Stomach smooth muscle (tissue), 2 donors: ENCODE measurements around the gene GNAO1.

Source experiments
- H3K27ac ChIP-seq: one replicate; pipeline ENCODE4 v1.7.0; 2013; ENCODE audit warnings: mild to moderate bottlenecking, low read length, inconsistent platforms
- H3K27me3 ChIP-seq, 2 donors: one replicate each; pipeline ENCODE4 v1.7.0; 2013; ENCODE audit warnings: low read length in 2 of 2; ENCODE audit not compliant: insufficient read depth in 2 of 2, control insufficient read depth in 1 of 2
- H3K36me3 ChIP-seq, 2 donors: one replicate each; pipeline ENCODE4 v1.7.0; 2013; ENCODE audit warnings: low read length in 2 of 2; ENCODE audit not compliant: control insufficient read depth in 2 of 2, insufficient read depth in 2 of 2
- H3K4me1 ChIP-seq: one replicate; pipeline ENCODE4 v1.7.0; 2013; ENCODE audit warnings: low read length; ENCODE audit not compliant: control insufficient read depth, insufficient read depth
- H3K4me3 ChIP-seq, 2 donors: one replicate each; pipeline ENCODE4 v1.7.0; 2013; ENCODE audit warnings: low read length in 2 of 2
- H3K9ac ChIP-seq, 2 donors: one replicate each; pipeline ENCODE4 v1.7.0; 2013; ENCODE audit warnings: low read length in 2 of 2, mild to moderate bottlenecking in 1 of 2
- H3K9me3 ChIP-seq, 2 donors: one replicate each; pipeline ENCODE4 v1.7.0; 2013; ENCODE audit warnings: low read length in 2 of 2; ENCODE audit not compliant: control insufficient read depth in 2 of 2
- donor health status: healthy.
- donor health status: Pancreatic carcinoma.

The GNAO1 gene

GRCh38 chr16:56238188-56238587, 46.9 kb downstream of the GNAO1 start:
- H3K36me3 ChIP-seq = peaks cover 0 to 3% of the 10 kb centered on the region in 2 donors
- no peaks in the 10 kb centered on the region for H3K9me3 ChIP-seq
- H3K4me3 ChIP-seq = no peak overlapping the region
- H3K9ac ChIP-seq = no peak overlapping the region
- peaks cover 34% of the 10 kb centered on the region for H3K4me1 ChIP-seq
- H3K27ac ChIP-seq = no peak overlapping the region
- no peaks in the 10 kb centered on the region for H3K27me3 ChIP-seq

- no peaks in the 10 kb centered on the region for H3K27me3 ChIP-seq
- no peak overlapping the region for H3K4me3 ChIP-seq
- H3K4me1 ChIP-seq = peaks cover 39% of the 10 kb centered on the region
- no peak overlapping the region for H3K27ac ChIP-seq
- no peaks in the 10 kb centered on the region for H3K9me3 ChIP-seq
- H3K36me3 ChIP-seq = peaks cover 0 to 3% of the 10 kb centered on the region in 2 donors
- H3K9ac ChIP-seq = no peak overlapping the region
Observed at GRCh38 chr16:56241596-56241995, 50.3 kb downstream of the GNAO1 start.

- no peak overlapping the region for H3K4me3 ChIP-seq
- peaks cover 39% of the 10 kb centered on the region for H3K4me1 ChIP-seq
- H3K9ac ChIP-seq = no peak overlapping the region
- no peak overlapping the region for H3K27ac ChIP-seq
- H3K36me3 ChIP-seq = peaks cover 0 to 3% of the 10 kb centered on the region in 2 donors
- no peaks in the 10 kb centered on the region for H3K9me3 ChIP-seq
- no peaks in the 10 kb centered on the region for H3K27me3 ChIP-seq
Observed at GRCh38 chr16:56242740-56243139, 51.5 kb downstream of the GNAO1 start.

- no peak overlapping the region for H3K9ac ChIP-seq
- H3K4me1 ChIP-seq = peaks cover 38% of the 10 kb centered on the region
- no peaks in the 10 kb centered on the region for H3K9me3 ChIP-seq
- no peaks in the 10 kb centered on the region for H3K27me3 ChIP-seq
- H3K36me3 ChIP-seq = peaks cover 0 to under 1% of the 10 kb centered on the region in 2 donors
- peak overlapping the region; percentile 31 for H3K27ac ChIP-seq
- H3K4me3 ChIP-seq = no peak overlapping the region
Observed at GRCh38 chr16:56244612-56245011, 53.3 kb downstream of the GNAO1 start.

- H3K27ac ChIP-seq = peak overlapping the region; percentile 31
- H3K9me3 ChIP-seq = no peaks in the 10 kb centered on the region
- no peak overlapping the region for H3K4me3 ChIP-seq
- H3K27me3 ChIP-seq = no peaks in the 10 kb centered on the region
- no peak overlapping the region for H3K9ac ChIP-seq
- peaks cover 0 to 4% of the 10 kb centered on the region in 2 donors for H3K36me3 ChIP-seq
- peaks cover 37% of the 10 kb centered on the region for H3K4me1 ChIP-seq
Observed at GRCh38 chr16:56245197-56245596, 53.9 kb downstream of the GNAO1 start.

GRCh38 chr16:56246051-56246817, 54.9 kb downstream of the GNAO1 start:
- H3K9ac ChIP-seq = no peak overlapping the region
- no peak overlapping the region for H3K4me3 ChIP-seq
- no peaks in the 10 kb centered on the region for H3K27me3 ChIP-seq
- H3K27ac ChIP-seq = no peak overlapping the region
- H3K4me1 ChIP-seq = peaks cover 33% of the 10 kb centered on the region
- H3K36me3 ChIP-seq = peaks cover 0 to 4% of the 10 kb centered on the region in 2 donors
- no peaks in the 10 kb centered on the region for H3K9me3 ChIP-seq

- Histone ChIP-seq H3K4me3 (no peak overlapping the region), H3K27me3 (no peaks in the 10 kb centered on the region), H3K9me3 (no peaks in the 10 kb centered on the region), H3K36me3 (peaks cover 0 to 4% of the 10 kb centered on the region in 2 donors), H3K4me1 (peaks cover 30% of the 10 kb centered on the region), H3K9ac (no peak overlapping the region), H3K27ac (no peak overlapping the region)
Observed at GRCh38 chr16:56247018-56247417, 55.7 kb downstream of the GNAO1 start.

- Histone ChIP-seq H3K9ac (no peak overlapping the region), H3K27ac (no peak overlapping the region), H3K27me3 (no peaks in the 10 kb centered on the region), H3K36me3 (peaks cover 0 to 4% of the 10 kb centered on the region in 2 donors), H3K9me3 (no peaks in the 10 kb centered on the region), H3K4me1 (peaks cover 38% of the 10 kb centered on the region), H3K4me3 (no peak overlapping the region)
Observed at GRCh38 chr16:56247808-56248207, 56.5 kb downstream of the GNAO1 start.

- Histone ChIP-seq H3K4me3 (peak overlapping the region in 1 of 2 donors; percentile 22), H3K4me1 (peaks cover 37% of the 10 kb centered on the region), H3K9me3 (no peaks in the 10 kb centered on the region), H3K27ac (peak overlapping the region; percentile 46), H3K27me3 (no peaks in the 10 kb centered on the region), H3K36me3 (peaks cover 0 to 4% of the 10 kb centered on the region in 2 donors), H3K9ac (no peak overlapping the region)
Observed at GRCh38 chr16:56252835-56253234, 61.5 kb downstream of the GNAO1 start.

GRCh38 chr16:56255904-56256303, 64.6 kb downstream of the GNAO1 start:
- Histone ChIP-seq H3K4me1 (peaks cover 64% of the 10 kb centered on the region), H3K27ac (peak overlapping the region; percentile 92), H3K36me3 (no peaks in the 10 kb centered on the region), H3K4me3 (no peak overlapping the region), H3K9ac (no peak overlapping the region), H3K9me3 (no peaks in the 10 kb centered on the region), H3K27me3 (no peaks in the 10 kb centered on the region)

GRCh38 chr16:56257239-56257638, 66.0 kb downstream of the GNAO1 start:
- peak overlapping the region in 1 of 2 donors; percentile 51 for H3K9ac ChIP-seq
- peaks cover 0 to 3% of the 10 kb centered on the region in 2 donors for H3K36me3 ChIP-seq
- peak overlapping the region; percentile 92 for H3K27ac ChIP-seq
- no peaks in the 10 kb centered on the region for H3K27me3 ChIP-seq
- H3K4me1 ChIP-seq = peaks cover 72% of the 10 kb centered on the region
- no peaks in the 10 kb centered on the region for H3K9me3 ChIP-seq
- peak overlapping the region; percentile 28 to 35 for H3K4me3 ChIP-seq
